Testis (tissue), 3 donors: ENCODE results near the gene POLR1E. TPM values are rescaled to one million over a fixed set of nuclear protein-coding genes. Genes with fewer than 3 reads are reported as not detected.

Experiments
- DNase-seq: peaks from one replicate; pipeline ENCODE4 v3.0.0-alpha.2; 2019
- H3K27ac ChIP-seq, 2 donors: fragments of 200-600 bp; sonication (generic); one replicate each; pipeline ENCODE4 v1.5.1; 2019
- H3K27me3 ChIP-seq: fragments of 200-600 bp; sonication (generic); one replicate; pipeline ENCODE4 v1.5.1; 2019
- H3K36me3 ChIP-seq: fragments of 200-600 bp; sonication (generic); one replicate; pipeline ENCODE4 v1.5.1; 2017; ENCODE audit warnings: low read depth; ENCODE audit errors: missing control alignments
- H3K4me1 ChIP-seq: fragments of 200-600 bp; sonication (generic); one replicate; pipeline ENCODE4 v1.5.1; 2019
- H3K4me3 ChIP-seq, 2 donors: fragments of 200-600 bp; sonication (generic); one replicate each; pipeline ENCODE4 v1.5.1; 2017 to 2019
- H3K9me3 ChIP-seq: fragments of 200-600 bp; sonication (generic); one replicate; pipeline ENCODE4 v1.5.1; 2017
- CTCF ChIP-seq, 3 experiments: fragments of 450-650 bp in 2 of 3; fragments of 200-600 bp in 1 of 3; sonication (generic) in 1 of 3; IDR thresholded peaks; one replicate each; pipeline ENCODE4 v1.5.1; 2016 to 2019; ENCODE audit warnings: antibody characterized with exemption in 3 of 3, mild to moderate bottlenecking in 2 of 3, moderate library complexity in 1 of 3
- POLR2A ChIP-seq: fragments of 450-650 bp; IDR thresholded peaks from one replicate; pipeline ENCODE4 v1.6.1; 2017; ENCODE audit warnings: antibody characterized with exemption, mild to moderate bottlenecking, moderate library complexity
- WGBS, 2 donors: methylation state at CpG; one replicate each; pipeline ENCODE4 v1.1.5; 2018; 5-methylcytosine and 5-hydroxymethylcytosine counted together
- intact Hi-C: fragments of 100-400 bp; cut with DNase I; formaldehyde crosslinking; loops from one replicate; pipeline ENCODE4 v1.15.1; 2023; ENCODE audit warnings: low total_unique reads
- polyA plus RNA-seq: library from polyadenylated mRNA; stranded (reverse); fragments of 350-450 nt; fragmentation: Illumina TruSeq; extraction: RNeasy Lipid Tissue Mini Kit (QIAGEN cat#74804); gene quantifications from one replicate; pipeline ENCODE4 v1.2.3, GENCODE V29; 2014; ENCODE audit warnings: low read depth, low replicate concordance; ENCODE audit not compliant: insufficient read depth
- total RNA-seq, 2 donors: library from RNA; depleted of rRNA; stranded (reverse); fragments of >200 nt; gene quantifications; one replicate each; pipeline ENCODE4 v1.2.3, GENCODE V29; 2016

The POLR1E gene
- total and polyA plus RNA-seq, 3 donors from 2014 or later, result 18.6 to 23.8 (median 20.6) TPM

- 90 to 93% methylated on average over 3 of the region's 3 CpGs for WGBS, 2 donors
- Histone ChIP-seq H3K4me1 (no peaks in the 10 kb centered on the region), H3K27ac (no peak overlapping the region), H3K36me3 (no peaks in the 10 kb centered on the region), H3K27me3 (no peaks in the 10 kb centered on the region), H3K4me3 (no peak overlapping the region), H3K9me3 (no peaks in the 10 kb centered on the region)
- no peak for DNase-seq
- no peak for TF ChIP-seq POLR2A
- intact Hi-C loops, result no loop called here
Observed at GRCh38 chr9:37540634-37541033, 54.9 kb downstream of the POLR1E start.

- H3K27me3 ChIP-seq, result no peaks in the 10 kb centered on the region
- no peak overlapping the region for H3K4me3 ChIP-seq
- no peaks in the 10 kb centered on the region for H3K4me1 ChIP-seq
- no peak for DNase-seq
- no peak for TF ChIP-seq CTCF (IDR thresholded peaks at IDR 0.05)
- H3K36me3 ChIP-seq, result no peaks in the 10 kb centered on the region
- WGBS, 2 donors, result 96% methylated on average over 5 to 8 of the region's 8 CpGs
- intact Hi-C loops, result no loop called here
- no peaks in the 10 kb centered on the region for H3K9me3 ChIP-seq
- no peak overlapping the region for H3K27ac ChIP-seq
Observed at GRCh38 chr9:37541465-37541864, 55.7 kb downstream of the POLR1E start.

- Histone ChIP-seq H3K27ac (no peak overlapping the region), H3K36me3 (no peaks in the 10 kb centered on the region), H3K4me3 (no peak overlapping the region), H3K9me3 (no peaks in the 10 kb centered on the region), H3K27me3 (no peaks in the 10 kb centered on the region), H3K4me1 (no peaks in the 10 kb centered on the region)
- 96 to 98% methylated on average over 6 of the region's 6 CpGs for WGBS, 2 donors
- intact Hi-C loops, result no loop called here
- DNase-seq, result no peak
- no peak for TF ChIP-seq CTCF (IDR thresholded peaks at IDR 0.05)
- TF ChIP-seq POLR2A, result no peak
Observed at GRCh38 chr9:37542488-37542887, 56.7 kb downstream of the POLR1E start.

- DNase-seq, result no peak
- no peak overlapping the region for H3K4me3 ChIP-seq
- no peaks in the 10 kb centered on the region for H3K4me1 ChIP-seq
- no peaks in the 10 kb centered on the region for H3K36me3 ChIP-seq
- intact Hi-C loops, result no loop called here
- H3K9me3 ChIP-seq, result no peaks in the 10 kb centered on the region
- H3K27ac ChIP-seq, result no peak overlapping the region
- WGBS, 2 donors, result 81 to 86% methylated on average over 1 of the region's 1 CpG
- TF ChIP-seq POLR2A (no peak), CTCF (IDR thresholded peaks at IDR 0.05) (no peak)
- H3K27me3 ChIP-seq, result no peaks in the 10 kb centered on the region
Observed at GRCh38 chr9:37542895-37543294, 57.1 kb downstream of the POLR1E start.

- no peak for DNase-seq
- WGBS, 2 donors, result 83 to 92% methylated on average over 1 of the region's 1 CpG
- Histone ChIP-seq H3K9me3 (no peaks in the 10 kb centered on the region), H3K36me3 (no peaks in the 10 kb centered on the region), H3K27ac (no peak overlapping the region), H3K27me3 (no peaks in the 10 kb centered on the region), H3K4me1 (no peaks in the 10 kb centered on the region), H3K4me3 (no peak overlapping the region)
- intact Hi-C loops, result no loop called here
- no peak for TF ChIP-seq CTCF (IDR thresholded peaks at IDR 0.05)
- no peak for TF ChIP-seq POLR2A
Observed at GRCh38 chr9:37543468-37543867, 57.7 kb downstream of the POLR1E start.
